HK-2 (cell line): ENCODE results near the gene DDX59.

Experiments used
- DNase-seq: peaks from one replicate; pipeline ENCODE4 v3.0.0-alpha.2; 2018; ENCODE audit not compliant: unreplicated experiment

Gene DDX59

GRCh38 chr1:200671235-200671786, 1.6 kb upstream of the DDX59 start:
- no peak for DNase-seq

- no peak for DNase-seq
Measured at GRCh38 chr1:200670242-200671118, 773 bp upstream of the DDX59 start.

- DNase-seq = no peak
Measured at GRCh38 chr1:200668514-200669313, 993 bp downstream of the DDX59 start.

GRCh38 chr1:200666309-200666708, 3.4 kb downstream of the DDX59 start:
- DNase-seq = no peak

GRCh38 chr1:200665861-200666260, 3.8 kb downstream of the DDX59 start:
- no peak for DNase-seq

- DNase-seq = no peak
Measured at GRCh38 chr1:200660719-200661118, 9.0 kb downstream of the DDX59 start.

- peak; percentile 69 for DNase-seq
Measured at GRCh38 chr1:200659269-200659668, 10.4 kb downstream of the DDX59 start.

GRCh38 chr1:200658037-200658818, 11.5 kb downstream of the DDX59 start:
- DNase-seq = no peak

GRCh38 chr1:200654660-200655059, 15.0 kb downstream of the DDX59 start:
- no peak for DNase-seq

GRCh38 chr1:200653022-200653462, 16.7 kb downstream of the DDX59 start:
- DNase-seq = no peak

- no peak for DNase-seq
Measured at GRCh38 chr1:200652378-200652777, 17.3 kb downstream of the DDX59 start.

GRCh38 chr1:200646515-200646914, 23.2 kb downstream of the DDX59 start:
- no peak for DNase-seq

GRCh38 chr1:200644021-200644420, 25.7 kb downstream of the DDX59 start:
- DNase-seq = no peak

GRCh38 chr1:200642481-200642880, 27.2 kb downstream of the DDX59 start:
- no peak for DNase-seq

- DNase-seq = no peak
Measured at GRCh38 chr1:200640963-200641401, 28.7 kb downstream of the DDX59 start.

GRCh38 chr1:200640373-200640962, 29.2 kb downstream of the DDX59 start:
- no peak for DNase-seq

GRCh38 chr1:200638073-200638472, 31.6 kb downstream of the DDX59 start:
- DNase-seq = no peak

- DNase-seq = no peak
Measured at GRCh38 chr1:200636681-200637080, 33.0 kb downstream of the DDX59 start.

- no peak for DNase-seq
Measured at GRCh38 chr1:200634261-200635122, 35.2 kb downstream of the DDX59 start.

- DNase-seq = no peak
Measured at GRCh38 chr1:200631375-200631774, 38.3 kb downstream of the DDX59 start.
